DOHH2 (cell line): Measurements from ENCODE around the gene CAPS.

Experiments
- CTCF ChIP-seq: fragments of 200-600 bp; sonication (generic); IDR thresholded peaks from one replicate; pipeline ENCODE4 v1.5.1; 2014; ENCODE audit warnings: antibody characterized with exemption, mild to moderate bottlenecking, low read depth, low read length; ENCODE audit not compliant: poor library complexity, severe bottlenecking
- EZH2phosphoT487 ChIP-seq: fragments of 200-600 bp; sonication (generic); IDR thresholded peaks from 2 replicates; pipeline ENCODE4 v1.6.1; 2017; ENCODE audit warnings: borderline replicate concordance, mild to moderate bottlenecking, antibody characterized with exemption, low read length, moderate library complexity, mixed read lengths

GRCh38 chr19:5880604-5881078 is 33.4 kb upstream of the CAPS start:
- no peak for TF ChIP-seq CTCF
- no peak for TF ChIP-seq EZH2phosphoT487
